Psoas muscle (tissue), 8 donors: ENCODE data around the gene KLF9. TPM values are rescaled to one million over a fixed set of nuclear protein-coding genes. Genes with fewer than 3 reads are reported as not detected.

ENCODE experiments used
- ATAC-seq, 4 donors: fragments of 200-7000 bp; cut with Tn5 transposase; one replicate each; pipeline ENCODE4 v1.9.1; 2020; ENCODE audit warnings: moderate library complexity in 3 of 4, mild to moderate bottlenecking in 2 of 4
- DNase-seq, 2 donors: peaks; one replicate each; pipeline ENCODE4 v3.0.0-alpha.2; 2020
- H3K27ac ChIP-seq: fragments of 200-600 bp; one replicate; pipeline ENCODE4 v1.8.0; 2022
- H3K27me3 ChIP-seq, 3 donors: fragments of 200-600 bp in 1 of 3; one replicate each; pipeline versions ENCODE4 v1.6.1 to v1.8.0; 2013 to 2022; ENCODE audit warnings: low read length in 2 of 3, mild to moderate bottlenecking in 2 of 3, moderate library complexity in 1 of 3; ENCODE audit not compliant: insufficient read depth in 3 of 3
- H3K36me3 ChIP-seq, 2 donors: fragments of 200-600 bp in 1 of 2; one replicate each; pipeline versions ENCODE4 v1.6.1 to v1.8.0; 2013 to 2022; ENCODE audit warnings: low read depth in 1 of 2, mild to moderate bottlenecking in 1 of 2, moderate library complexity in 1 of 2; ENCODE audit not compliant: insufficient read depth in 1 of 2
- H3K4me1 ChIP-seq: fragments of 200-600 bp; one replicate; pipeline ENCODE4 v1.8.0; 2022
- H3K4me3 ChIP-seq: fragments of 200-600 bp; one replicate; pipeline ENCODE4 v1.8.0; 2022; ENCODE audit warnings: mild to moderate bottlenecking
- H3K9me3 ChIP-seq: fragments of 200-600 bp; one replicate; pipeline ENCODE4 v1.8.0; 2022
- CTCF ChIP-seq: fragments of 200-600 bp; IDR thresholded peaks from one replicate; pipeline ENCODE4 v1.8.0; 2022; ENCODE audit warnings: antibody characterized with exemption
- WGBS, 3 donors: extraction: QIAGEN DNeasy Blood & Tissue Kit; methylation state at CpG; one replicate each; pipeline versions ENCODE4 v1.1.6 to v1.1.7; 2013; 5-methylcytosine and 5-hydroxymethylcytosine counted together
- intact Hi-C, 2 donors: fragments of 100-400 bp; cut with DNase I; formaldehyde crosslinking; loops; one replicate each; pipeline versions ENCODE4 v1.11.0 to v1.14.2; 2022
- polyA plus RNA-seq, 3 donors: library from polyadenylated mRNA; stranded (reverse); fragments of 200-250 nt; gene quantifications; one replicate each; pipeline ENCODE4 v1.2.3, GENCODE V29; 2013
- total RNA-seq, 4 donors: library from RNA; stranded (reverse); fragmentation: NEBNext Ultra II Directional in 2 of 4; extraction: Animal tissue kit (Norgen Biotek cat#: 25700) in 2 of 4; gene quantifications; one replicate each; pipeline versions ENCODE4 v1.2.1 to v1.2.4, GENCODE V29; 2021 to 2023
- donor health status: healthy with polysubstance abuse.
- donor health status: DM: no; HTN: no; CAD: no; lungs with moderate emphysema.
- donor health status: Bipolar disorder and iron deficiency.
- donor health status: healthy.
- donor health status: DM: yes; HTN: yes; CAD: no.
- donor health status: DM: no; HTN: no; CAD: no.
- donor health status: DM: no; HTN: no; CAD: no.
- donor health status: DM: yes; HTN: yes; CAD: no.

Gene KLF9
- total and polyA plus RNA-seq, 7 donors: 29.5 to 178 (median 64.4) TPM

GRCh38 chr9:70362952-70363351 lies 51.5 kb downstream of the KLF9 start:
- no peak overlapping the region for H3K4me3 ChIP-seq

GRCh38 chr9:70355801-70356200 lies 58.7 kb downstream of the KLF9 start:
- Histone ChIP-seq H3K4me1 (peaks cover 10% of the 10 kb centered on the region), H3K9me3 (no peaks in the 10 kb centered on the region), H3K4me3 (no peak overlapping the region), H3K27ac (no peak overlapping the region), H3K36me3 (peaks cover 6 to 8% of the 10 kb centered on the region in 2 donors), H3K27me3 (no peaks in the 10 kb centered on the region)
- ATAC-seq (peak in 1 of 4 donors; percentile 59), DNase-seq (no peak)
- no peak for TF ChIP-seq CTCF
- intact Hi-C loops: loop anchor here in 1 of 2 donors (5.0 kb wide), 1 partner anchor 36 kb away; no protein-coding TSS in a partner anchor
- 45 to 51% (median 50%) methylated on average over 3 of the region's 3 CpGs for WGBS, 3 donors

More at GRCh38 chr9:70362952-70363351, 51.5 kb downstream of the KLF9 start:
- no peaks in the 10 kb centered on the region for H3K9me3 ChIP-seq
- ATAC-seq (peak in 3 of 4 donors; percentile 30 to 44 (median 40)), DNase-seq (no peak)
- TF ChIP-seq CTCF: no peak
- intact Hi-C loops: no loop called here
- no peaks in the 10 kb centered on the region for H3K36me3 ChIP-seq
- peaks cover 9% of the 10 kb centered on the region for H3K4me1 ChIP-seq
- no peak overlapping the region for H3K27ac ChIP-seq
- 92 to 93% (median 92%) methylated on average over 7 of the region's 7 CpGs for WGBS, 3 donors
- H3K27me3 ChIP-seq: no peaks in the 10 kb centered on the region

- TF ChIP-seq CTCF: peak; percentile 66
- Histone ChIP-seq H3K4me1 (peaks cover 10% of the 10 kb centered on the region), H3K9me3 (no peaks in the 10 kb centered on the region), H3K4me3 (no peak overlapping the region), H3K36me3 (peaks cover 6 to 38% of the 10 kb centered on the region in 2 donors), H3K27ac (no peak overlapping the region), H3K27me3 (no peaks in the 10 kb centered on the region)
- ATAC-seq (peak in 2 of 4 donors; percentile 48 to 75), DNase-seq (no peak)
- intact Hi-C loops: loop anchor here (1.0 to 5.0 kb wide), 3 partner anchors 132 to 249 kb away; no protein-coding TSS in a partner anchor
These were observed 61.7 kb downstream of the KLF9 start for GRCh38 chr9:70352802-70353201.

GRCh38 chr9:70352356-70352755 lies 62.1 kb downstream of the KLF9 start:
- H3K9me3 ChIP-seq: no peaks in the 10 kb centered on the region
- H3K27me3 ChIP-seq: no peaks in the 10 kb centered on the region
- H3K4me3 ChIP-seq: no peak overlapping the region
- no peak for TF ChIP-seq CTCF
- H3K4me1 ChIP-seq: peaks cover 10% of the 10 kb centered on the region
- intact Hi-C loops: loop anchor here (2.0 to 5.0 kb wide), 2 partner anchors 132 to 250 kb away; no protein-coding TSS in a partner anchor
- peaks cover 4 to 42% of the 10 kb centered on the region in 2 donors for H3K36me3 ChIP-seq
- ATAC-seq (peak in 2 of 4 donors; percentile 27 to 44), DNase-seq (no peak)
- WGBS, 3 donors: 25 to 54% (median 31%) methylated on average over 1 of the region's 1 CpG
- H3K27ac ChIP-seq: no peak overlapping the region

- TF ChIP-seq CTCF: no peak
- Histone ChIP-seq H3K9me3 (no peaks in the 10 kb centered on the region), H3K27me3 (no peaks in the 10 kb centered on the region), H3K27ac (no peak overlapping the region), H3K36me3 (peaks cover 0 to 61% of the 10 kb centered on the region in 2 donors), H3K4me1 (no peaks in the 10 kb centered on the region), H3K4me3 (no peak overlapping the region)
- DNase-seq (no peak), ATAC-seq (no peak)
- intact Hi-C loops: loop anchor here (5.0 to 10.0 kb wide), 3 partner anchors 60 to 168 kb away; no protein-coding TSS in a partner anchor
- 85 to 87% (median 86%) methylated on average over 2 of the region's 2 CpGs for WGBS, 3 donors
These were observed 67.4 kb downstream of the KLF9 start for GRCh38 chr9:70347046-70347445.
